GM19023 (cell line): ENCODE data around the gene UNC13A.

Source experiments
- ATAC-seq: cut with Tn5 transposase; IDR thresholded peaks from one replicate; pipeline ENCODE4 v1.9.1; 2021; ENCODE audit warnings: mild to moderate bottlenecking, moderate library complexity; ENCODE audit not compliant: unreplicated experiment

The UNC13A gene

GRCh38 chr19:17711851-17712250, 23.7 kb upstream of the UNC13A start:
- no peak for ATAC-seq

DNA sequence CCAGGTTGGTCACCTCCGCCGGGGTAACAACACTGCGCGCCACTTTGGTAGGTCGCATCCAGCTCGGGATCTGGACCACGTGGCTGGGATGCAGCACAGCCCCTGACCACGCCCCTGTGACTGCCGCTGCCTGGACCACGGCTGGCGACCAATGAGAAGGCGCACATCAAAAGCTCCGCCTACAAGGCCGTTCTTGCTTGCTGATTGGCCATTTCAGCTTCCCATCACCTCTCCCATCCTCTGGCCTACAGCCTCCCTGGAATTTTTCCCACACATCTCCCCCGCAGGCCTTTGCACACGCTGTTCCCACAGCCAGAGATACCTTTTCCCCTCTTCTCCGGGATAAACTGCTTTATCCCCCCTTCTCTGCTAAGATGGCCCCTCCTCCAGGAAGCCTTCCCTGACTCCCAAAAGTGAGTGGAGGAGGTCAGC, 18.6 kb upstream of the UNC13A start:
- ATAC-seq = no peak

DNA sequence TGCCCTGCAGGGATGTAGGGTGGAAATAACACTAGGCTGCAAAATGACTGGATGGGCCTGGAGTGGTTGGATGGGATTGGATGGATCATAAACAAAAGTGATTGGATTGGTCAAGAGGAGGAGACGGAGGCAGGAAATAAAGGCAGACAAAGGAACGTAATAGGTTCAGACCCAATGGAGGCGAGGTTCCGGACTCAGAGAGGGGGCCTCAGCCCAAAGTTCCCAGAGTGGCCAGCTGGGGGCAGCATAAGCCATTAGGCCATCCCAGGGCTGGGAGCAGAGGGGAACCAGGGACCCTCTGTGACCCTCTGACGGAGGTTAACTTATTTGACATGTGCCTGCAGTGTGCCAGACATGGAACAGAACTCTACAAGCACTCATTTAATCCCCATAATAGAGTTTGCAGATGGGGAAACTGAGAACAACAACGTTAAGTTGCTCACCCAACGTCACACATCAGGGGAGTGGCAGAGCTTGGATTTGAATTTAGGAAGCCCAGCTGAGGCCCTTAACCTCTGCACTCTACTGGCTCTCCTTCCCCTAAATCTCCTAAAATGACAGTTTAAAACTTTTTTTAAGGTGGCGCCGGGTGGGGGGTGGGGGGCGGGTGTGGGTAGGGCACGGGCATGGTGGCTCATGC, 15.8 kb upstream of the UNC13A start:
- no peak for ATAC-seq

DNA sequence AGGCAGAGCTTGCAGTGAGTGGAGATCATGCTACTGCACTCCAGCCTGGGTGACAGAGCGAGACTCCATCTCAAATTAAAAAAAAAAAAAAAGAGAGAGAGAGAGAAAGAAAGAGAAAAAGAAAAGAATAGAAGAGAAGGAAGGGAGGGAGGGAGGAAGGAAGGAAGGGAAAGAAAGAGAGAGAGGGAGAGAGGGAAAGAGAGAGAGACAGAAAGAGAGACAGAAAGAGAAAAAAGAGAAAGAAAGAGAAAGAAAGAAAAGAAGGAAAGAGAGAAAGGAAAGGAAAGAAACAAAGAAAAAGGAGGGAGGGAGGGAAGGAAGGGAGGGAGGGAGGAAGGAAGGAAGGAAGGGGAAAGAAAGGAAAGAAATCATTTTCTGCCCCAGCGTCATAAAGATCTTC, 7.0 kb upstream of the UNC13A start:
- no peak for ATAC-seq

GRCh38 chr19:17692566-17692965, 4.4 kb upstream of the UNC13A start:
- no peak for ATAC-seq

- no peak for ATAC-seq
Measured at GRCh38 chr19:17688853-17689595, 870 bp upstream of the UNC13A start.

GRCh38 chr19:17687141-17687856, 855 bp downstream of the UNC13A start:
- no peak for ATAC-seq

- ATAC-seq = no peak
Measured at GRCh38 chr19:17686592-17687024, 1.5 kb downstream of the UNC13A start.

DNA sequence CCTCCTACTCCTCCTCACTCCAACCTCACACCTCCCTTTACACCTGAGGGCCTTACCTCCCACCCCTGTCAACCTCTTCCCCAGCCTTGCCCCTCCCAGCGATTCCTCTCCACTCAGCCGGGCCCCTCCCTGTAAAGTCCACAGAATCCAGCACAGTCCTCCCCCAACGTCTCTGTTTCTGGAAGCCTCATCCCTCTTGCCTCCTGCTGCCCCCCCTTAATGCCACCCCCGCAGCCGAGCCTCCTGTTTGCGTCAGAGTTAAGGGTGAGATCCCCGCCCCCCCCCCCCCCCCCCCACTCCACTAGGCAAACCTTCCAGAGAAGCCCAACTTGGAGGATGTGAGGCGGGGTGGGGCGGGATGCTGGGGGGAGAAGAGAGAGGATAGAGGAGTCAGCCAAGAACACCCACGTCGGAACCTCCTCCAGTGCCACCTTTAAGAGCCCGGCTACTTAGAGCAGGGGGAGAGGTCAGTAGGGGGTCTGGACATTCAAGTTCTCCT, 2.1 kb downstream of the UNC13A start:
- ATAC-seq = no peak

GRCh38 chr19:17685451-17686022, 2.6 kb downstream of the UNC13A start:
- ATAC-seq = no peak

- no peak for ATAC-seq
Measured at GRCh38 chr19:17684256-17684655, 3.9 kb downstream of the UNC13A start.

DNA sequence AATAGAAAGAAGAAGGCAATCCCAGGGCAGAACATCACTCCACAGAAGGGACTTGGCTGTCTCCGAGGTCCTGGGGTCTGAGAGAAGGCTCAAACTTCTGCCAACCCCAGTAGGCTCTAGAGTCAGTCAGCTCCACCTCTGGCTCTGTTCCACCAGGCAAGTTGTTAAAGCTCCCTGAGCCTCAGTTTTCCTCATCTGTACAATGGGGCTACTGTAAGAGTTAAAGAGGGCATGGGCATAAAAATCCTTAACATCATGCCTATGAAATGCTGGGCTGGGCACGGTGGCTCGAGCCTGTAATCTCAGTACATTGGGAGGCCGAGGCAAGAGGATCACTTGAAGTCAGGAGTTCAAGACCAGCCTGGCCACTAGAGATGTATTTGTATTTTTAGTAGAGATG, 5.1 kb downstream of the UNC13A start:
- ATAC-seq = no peak

DNA sequence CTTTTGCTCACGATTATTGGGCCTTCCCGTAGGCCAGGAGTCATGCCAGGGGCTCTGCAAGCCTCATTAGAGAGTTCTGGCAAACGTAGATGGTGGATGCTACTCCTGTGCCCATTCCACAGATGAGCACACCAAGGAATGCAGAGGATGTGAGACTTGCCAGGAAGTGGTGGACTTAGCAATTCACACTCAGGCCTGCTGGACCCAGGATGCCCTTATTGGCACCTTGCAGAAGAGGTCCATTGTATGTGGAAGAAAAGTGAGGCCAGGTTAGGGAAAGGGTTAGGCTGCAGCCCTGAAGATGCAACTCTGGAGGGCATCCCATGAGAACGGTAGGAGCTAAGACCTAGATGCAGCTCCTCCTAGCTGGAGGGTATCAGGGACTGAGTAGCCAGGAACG, 5.9 kb downstream of the UNC13A start:
- ATAC-seq = no peak

- no peak for ATAC-seq
Measured at GRCh38 chr19:17681505-17682125, 6.5 kb downstream of the UNC13A start.

DNA sequence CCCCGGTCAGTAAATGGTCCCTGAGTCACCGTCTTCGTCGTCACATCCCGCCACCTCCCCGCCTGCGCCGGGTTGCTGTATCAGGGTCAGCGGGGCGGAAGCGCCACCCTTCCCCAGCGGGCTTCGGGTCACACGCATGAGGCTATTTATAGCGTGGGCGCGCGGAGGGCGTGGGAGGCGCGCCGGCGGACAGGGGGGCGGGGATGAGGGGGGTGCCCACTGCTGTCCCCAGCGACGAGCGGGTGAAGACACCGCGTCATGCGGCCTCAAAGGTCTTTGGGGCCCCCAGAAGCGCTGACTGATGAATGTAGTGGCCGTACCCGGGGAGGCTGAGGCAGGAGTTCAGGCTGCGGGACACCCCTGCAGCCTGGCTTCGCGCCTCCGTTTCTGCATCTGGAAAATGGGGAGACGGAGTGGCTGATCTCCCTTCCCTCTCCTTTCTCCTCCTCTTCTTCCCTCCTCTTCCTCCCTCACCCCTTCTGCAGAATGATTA, 7.9 kb downstream of the UNC13A start:
- no peak for ATAC-seq

GRCh38 chr19:17679526-17680229, 8.5 kb downstream of the UNC13A start:
- no peak for ATAC-seq

DNA sequence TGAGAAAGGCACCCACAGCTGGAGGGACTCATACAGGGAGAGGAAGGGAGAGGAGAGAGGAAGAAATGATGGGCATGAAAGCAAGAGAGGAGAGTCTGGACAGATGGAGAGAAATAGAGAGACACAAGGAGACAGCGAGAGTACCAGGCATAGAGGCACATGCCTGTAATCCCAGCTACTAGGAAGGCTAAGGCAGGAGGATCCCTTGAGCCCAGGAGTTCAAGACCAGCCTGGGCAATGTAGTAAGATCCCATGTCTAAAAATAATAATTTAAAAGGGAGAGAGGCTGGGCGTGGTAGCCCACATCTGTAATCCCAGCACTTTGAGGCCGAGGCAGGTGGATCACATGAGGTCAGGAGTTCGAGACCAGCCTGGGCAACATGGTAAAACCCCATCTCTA, 9.3 kb downstream of the UNC13A start:
- ATAC-seq = no peak

DNA sequence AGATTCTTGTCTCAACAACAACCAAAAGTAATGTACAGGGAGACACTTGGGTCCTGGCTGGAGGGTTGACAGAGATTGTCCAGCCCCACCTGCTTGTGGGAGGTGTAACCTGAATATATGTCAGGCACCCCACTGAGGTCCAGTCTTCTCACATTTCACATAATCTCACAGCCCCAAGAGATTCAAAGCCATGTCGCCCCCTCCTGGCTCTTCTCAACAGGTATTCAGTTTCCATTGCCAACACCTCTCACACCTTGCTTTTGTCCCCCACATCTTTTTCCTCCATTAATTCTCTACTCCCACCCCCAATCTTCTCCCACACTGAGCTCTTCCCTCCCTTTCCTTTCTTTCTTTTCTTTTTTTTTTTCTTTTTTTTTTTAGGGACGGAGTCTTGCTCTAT, 11.2 kb downstream of the UNC13A start:
- ATAC-seq = no peak

DNA sequence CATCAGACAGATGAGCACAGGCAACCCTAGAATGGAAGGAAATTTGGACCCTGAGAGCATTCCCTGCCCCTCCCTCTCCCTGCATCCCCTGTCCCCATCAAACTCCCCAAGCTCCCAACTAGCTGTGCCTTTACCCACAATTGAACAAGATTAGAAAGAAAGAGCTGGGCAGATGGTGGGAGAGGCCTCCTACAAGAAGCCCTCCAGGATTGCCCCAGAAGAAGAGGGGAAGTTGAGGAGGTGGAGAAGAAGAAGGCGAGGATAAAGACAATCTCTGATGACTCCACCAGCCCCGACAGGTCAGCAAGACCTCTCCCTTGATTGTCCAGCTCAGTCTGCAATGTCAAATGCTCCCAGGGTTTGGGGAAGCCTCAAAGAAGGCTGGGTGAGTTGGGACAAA, 11.9 kb downstream of the UNC13A start:
- no peak for ATAC-seq
